ENCODE results near the gene ERC2.

ERC2 gene

GRCh38 chr3:55678546-55679216 lies 789.6 kb downstream of the ERC2 start:
- peak; percentile 33 for DNase-seq (ENCODE audit: low read depth)

- no peak for DNase-seq (ENCODE audit: low read depth)
These were observed 791.6 kb downstream of the ERC2 start for GRCh38 chr3:55676643-55677042.

- DNase-seq (ENCODE audit: low read depth): no peak
These were observed 792.8 kb downstream of the ERC2 start for GRCh38 chr3:55675478-55675877.

GRCh38 chr3:55673764-55674163 lies 794.5 kb downstream of the ERC2 start:
- no peak for DNase-seq (ENCODE audit: low read depth)

GRCh38 chr3:55669133-55669532 lies 799.1 kb downstream of the ERC2 start:
- peak; percentile 47 for DNase-seq (ENCODE audit: low read depth)

- DNase-seq (ENCODE audit: low read depth): peak; percentile 52
These were observed 799.9 kb downstream of the ERC2 start for GRCh38 chr3:55668359-55668758.

- no peak for DNase-seq (ENCODE audit: low read depth)
These were observed 803.9 kb downstream of the ERC2 start for GRCh38 chr3:55664387-55664786.

- DNase-seq (ENCODE audit: low read depth): peak; percentile 51
These were observed 805.6 kb downstream of the ERC2 start for GRCh38 chr3:55662683-55663082.

- no peak for DNase-seq (ENCODE audit: low read depth)
These were observed 806.7 kb downstream of the ERC2 start for GRCh38 chr3:55661571-55661970.

GRCh38 chr3:55661141-55661540 lies 807.1 kb downstream of the ERC2 start:
- no peak for DNase-seq (ENCODE audit: low read depth)

- no peak for DNase-seq (ENCODE audit: low read depth)
These were observed 807.6 kb downstream of the ERC2 start for GRCh38 chr3:55660642-55661041.

GRCh38 chr3:55659701-55660100 lies 808.6 kb downstream of the ERC2 start:
- DNase-seq (ENCODE audit: low read depth): no peak

- no peak for DNase-seq (ENCODE audit: low read depth)
These were observed 809.3 kb downstream of the ERC2 start for GRCh38 chr3:55658690-55659562.

GRCh38 chr3:55658270-55658669 lies 810.0 kb downstream of the ERC2 start:
- no peak for DNase-seq (ENCODE audit: low read depth)

GRCh38 chr3:55655544-55655943 lies 812.7 kb downstream of the ERC2 start:
- no peak for DNase-seq (ENCODE audit: low read depth)

GRCh38 chr3:55654123-55654760 lies 814.0 kb downstream of the ERC2 start:
- no peak for DNase-seq (ENCODE audit: low read depth)

- no peak for DNase-seq (ENCODE audit: low read depth)
These were observed 817.3 kb downstream of the ERC2 start for GRCh38 chr3:55651011-55651410.

GRCh38 chr3:55650011-55650410 lies 818.3 kb downstream of the ERC2 start:
- DNase-seq (ENCODE audit: low read depth): no peak

- DNase-seq (ENCODE audit: low read depth): no peak
These were observed 818.7 kb downstream of the ERC2 start for GRCh38 chr3:55649554-55649953.

GRCh38 chr3:55648591-55649318 lies 819.5 kb downstream of the ERC2 start:
- no peak for DNase-seq (ENCODE audit: low read depth)

GRCh38 chr3:55647670-55648069 lies 820.6 kb downstream of the ERC2 start:
- DNase-seq (ENCODE audit: low read depth): peak; percentile 26

GRCh38 chr3:55647063-55647462 lies 821.2 kb downstream of the ERC2 start:
- DNase-seq (ENCODE audit: low read depth): peak; percentile 43
